ENCODE measurements around the gene NUTM1.
A peak's percentile ranks its signal among the peaks of the same experiment; 100 is the strongest.
"Not testable (repeated sequence)": the region's sequence is repeated elsewhere in the genome, so short reads cannot be mapped to it uniquely, and the experiment has no call there.

NUTM1 gene

DNA sequence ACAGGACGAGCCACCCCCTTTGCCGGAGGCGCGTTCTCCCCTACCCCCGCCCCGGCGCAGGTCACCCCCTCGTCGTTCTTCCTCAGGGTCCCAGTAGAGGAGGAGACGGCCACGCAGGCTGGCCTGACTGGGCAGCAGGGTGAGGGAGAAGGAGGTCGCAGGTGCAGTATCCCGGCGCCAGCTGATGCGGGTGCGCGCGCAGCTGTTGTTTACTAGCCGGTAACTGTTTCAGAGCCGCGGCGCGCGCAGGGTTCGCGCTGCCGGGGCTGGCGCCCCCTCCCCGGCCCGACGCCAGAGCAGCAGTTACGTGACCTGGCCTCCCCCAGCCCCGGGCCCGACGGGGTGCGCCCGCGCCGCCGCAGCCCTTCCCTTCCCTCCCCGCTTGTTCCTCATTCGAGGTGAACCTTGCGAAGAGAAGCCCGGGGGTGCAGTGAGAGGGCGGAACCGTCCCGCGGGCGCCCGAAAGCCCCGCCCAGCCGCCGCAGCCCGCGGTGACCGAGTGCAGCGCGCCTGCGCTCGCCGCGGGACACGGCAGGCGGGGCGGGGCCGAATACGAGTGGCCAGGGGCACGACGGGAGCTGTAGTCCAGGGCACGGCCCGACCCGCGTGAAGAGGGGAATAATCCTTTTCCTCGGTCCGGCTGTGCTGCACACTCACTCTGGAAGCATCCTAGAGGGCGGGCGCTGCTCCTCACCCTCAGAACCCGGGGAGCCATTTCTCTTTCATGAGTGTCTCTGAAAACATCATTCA is 5.4 kb upstream of the NUTM1 start, which contains the start of gene SLC12A6:
SLC12A6 (minus strand) TSS at position 225 of the 750 bp plus-strand sequence. CDS start 1,101 bp downstream, outside the sequence.
- peak; percentile 96 for DNase-seq

GRCh38 chr15:34338347-34338746 is 4.8 kb upstream of the NUTM1 start:
- no peak for DNase-seq

GRCh38 chr15:34339946-34340345 is 3.2 kb upstream of the NUTM1 start:
- DNase-seq, result no peak

GRCh38 chr15:34341381-34342212 is 1.5 kb upstream of the NUTM1 start:
- DNase-seq, result no peak

GRCh38 chr15:34342213-34342736 is 840 bp upstream of the NUTM1 start:
- DNase-seq, result not testable (repeated sequence)

DNA sequence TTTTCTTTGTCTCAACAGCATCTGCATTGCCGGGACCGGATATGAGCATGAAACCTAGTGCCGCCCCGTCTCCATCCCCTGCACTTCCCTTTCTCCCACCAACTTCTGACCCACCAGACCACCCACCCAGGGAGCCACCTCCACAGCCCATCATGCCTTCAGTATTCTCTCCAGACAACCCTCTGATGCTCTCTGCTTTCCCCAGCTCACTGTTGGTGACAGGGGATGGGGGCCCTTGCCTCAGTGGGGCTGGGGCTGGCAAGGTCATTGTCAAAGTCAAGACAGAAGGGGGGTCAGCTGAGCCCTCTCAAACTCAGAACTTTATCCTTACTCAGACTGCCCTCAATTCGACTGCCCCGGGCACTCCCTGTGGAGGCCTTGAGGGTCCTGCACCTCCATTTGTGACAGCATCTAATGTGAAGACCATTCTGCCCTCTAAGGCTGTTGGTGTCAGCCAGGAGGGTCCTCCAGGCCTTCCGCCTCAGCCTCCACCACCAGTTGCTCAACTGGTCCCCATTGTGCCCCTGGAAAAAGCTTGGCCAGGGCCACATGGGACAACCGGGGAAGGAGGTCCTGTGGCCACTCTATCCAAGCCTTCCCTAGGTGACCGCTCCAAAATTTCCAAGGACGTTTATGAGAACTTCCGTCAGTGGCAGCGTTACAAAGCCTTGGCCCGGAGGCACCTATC is 5.0 kb downstream of the NUTM1 start:
- no peak for DNase-seq

DNA sequence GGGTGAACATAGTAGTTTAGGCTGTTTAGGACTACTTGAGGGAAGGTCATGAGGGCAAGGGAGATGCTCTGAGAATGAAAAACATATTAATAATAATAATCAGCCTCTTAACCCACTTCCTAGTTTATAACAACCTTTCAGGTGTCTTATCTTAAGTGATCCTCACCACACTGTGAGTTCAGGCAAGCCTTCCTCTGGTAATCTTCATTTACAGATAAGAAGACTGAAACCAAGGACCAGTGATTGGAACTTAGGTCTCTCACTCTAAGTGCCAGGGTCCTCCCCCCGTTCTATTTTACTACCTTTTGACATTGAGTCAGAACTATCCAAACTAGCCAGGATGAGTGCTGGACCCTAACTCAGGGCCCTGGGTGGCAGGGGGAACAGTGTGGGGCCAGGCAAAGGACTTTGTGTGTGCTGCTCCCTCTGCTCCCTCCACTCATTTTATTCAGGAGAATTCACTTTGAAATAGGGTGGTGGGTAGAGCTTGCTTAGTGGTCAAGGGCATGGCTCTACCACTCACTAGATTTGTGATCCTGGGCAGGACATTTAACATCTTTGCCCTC is 5.7 kb downstream of the NUTM1 start:
- DNase-seq, result no peak

DNA sequence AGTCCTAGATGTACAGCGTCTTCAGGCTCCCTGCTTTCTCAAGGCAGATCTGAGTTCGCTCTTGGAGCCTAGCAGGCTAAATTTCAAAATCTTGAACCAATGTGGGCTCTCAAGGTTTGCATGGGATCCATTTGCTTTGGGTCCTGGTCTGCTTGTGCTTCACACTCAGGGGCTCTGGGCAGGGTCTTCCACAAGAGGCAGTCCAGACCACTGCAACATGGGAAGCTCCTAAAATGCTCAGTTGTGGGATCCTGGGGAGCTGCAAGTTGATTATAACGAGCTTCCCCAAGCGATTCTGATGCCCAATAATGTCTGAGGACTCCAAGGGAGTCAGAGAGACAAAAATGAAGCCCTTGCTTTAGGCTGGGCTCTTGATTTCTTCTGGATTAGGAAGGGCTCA is 6.7 kb downstream of the NUTM1 start:
- no peak for DNase-seq

GRCh38 chr15:34352996-34353395 is 9.9 kb downstream of the NUTM1 start:
- not testable (repeated sequence) for DNase-seq

- DNase-seq, result no peak
These were observed 10.5 kb downstream of the NUTM1 start for GRCh38 chr15:34353627-34354026.

- no peak for DNase-seq
These were observed 11.2 kb downstream of the NUTM1 start for GRCh38 chr15:34354286-34354685.

GRCh38 chr15:34355241-34355640 is 12.1 kb downstream of the NUTM1 start:
- no peak for DNase-seq

DNA sequence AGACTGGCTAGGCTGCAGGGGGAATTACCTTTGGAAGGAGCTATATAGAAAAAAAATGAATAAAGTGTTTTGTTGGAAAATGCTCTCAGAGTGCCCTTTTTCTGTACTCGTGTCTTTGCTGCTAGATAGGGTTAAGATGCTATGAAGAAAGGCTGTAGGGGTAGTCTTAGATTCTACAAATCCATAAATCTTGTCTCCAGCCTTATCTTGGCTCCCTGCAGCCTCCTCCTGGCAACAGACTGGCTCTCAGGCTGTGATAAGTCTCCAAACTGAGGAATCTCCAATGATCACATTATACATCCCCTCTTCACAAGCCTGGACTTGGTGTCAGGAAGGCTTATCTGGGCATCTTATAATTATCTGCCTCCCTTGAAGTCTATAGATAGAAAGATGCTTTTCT is 14.5 kb downstream of the NUTM1 start:
- DNase-seq, result no peak

DNA sequence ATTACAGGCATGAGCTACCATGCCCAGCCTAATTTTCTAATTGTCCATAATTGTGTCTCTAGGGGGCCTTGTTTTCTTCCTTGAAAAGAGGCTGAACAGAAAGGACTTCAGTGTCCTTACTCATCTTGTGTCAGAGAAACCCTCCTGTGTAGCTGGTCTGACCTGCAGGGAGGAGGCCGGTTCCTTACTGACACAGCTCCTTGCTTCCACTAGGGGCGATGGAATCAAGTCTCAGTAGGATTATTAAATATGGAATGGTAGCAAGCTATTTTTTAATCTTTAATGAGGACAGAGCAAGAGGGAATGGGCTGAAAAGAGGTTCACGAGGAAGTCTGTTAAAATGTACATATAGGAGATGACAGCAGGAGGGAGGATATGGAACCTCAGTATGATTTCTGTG is 15.3 kb downstream of the NUTM1 start:
- no peak for DNase-seq

- no peak for DNase-seq
These were observed 15.8 kb downstream of the NUTM1 start for GRCh38 chr15:34358948-34359347.

- no peak for DNase-seq
These were observed 16.3 kb downstream of the NUTM1 start for GRCh38 chr15:34359416-34359815.

DNA sequence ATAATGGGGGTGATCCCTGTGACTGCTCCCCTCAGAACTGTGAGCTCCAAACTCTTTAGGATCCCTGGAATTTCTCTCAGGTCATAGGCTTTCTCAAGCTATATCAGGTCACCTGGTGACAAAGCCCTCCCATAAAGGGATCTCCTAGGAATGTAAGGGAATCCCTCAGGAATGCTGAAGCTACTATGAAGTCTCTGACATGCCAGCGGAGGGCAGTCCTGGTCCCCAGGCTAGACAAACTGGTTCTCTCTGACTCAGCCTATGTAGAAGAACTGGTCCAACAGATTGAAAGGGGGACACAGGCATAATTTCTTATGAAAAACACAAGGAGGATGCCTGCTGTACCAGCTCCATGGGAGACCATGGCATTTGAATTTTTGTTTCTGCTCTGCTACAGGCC is 17.2 kb downstream of the NUTM1 start:
- no peak for DNase-seq

- no peak for DNase-seq
These were observed 18.2 kb downstream of the NUTM1 start for GRCh38 chr15:34361278-34361677.

DNA sequence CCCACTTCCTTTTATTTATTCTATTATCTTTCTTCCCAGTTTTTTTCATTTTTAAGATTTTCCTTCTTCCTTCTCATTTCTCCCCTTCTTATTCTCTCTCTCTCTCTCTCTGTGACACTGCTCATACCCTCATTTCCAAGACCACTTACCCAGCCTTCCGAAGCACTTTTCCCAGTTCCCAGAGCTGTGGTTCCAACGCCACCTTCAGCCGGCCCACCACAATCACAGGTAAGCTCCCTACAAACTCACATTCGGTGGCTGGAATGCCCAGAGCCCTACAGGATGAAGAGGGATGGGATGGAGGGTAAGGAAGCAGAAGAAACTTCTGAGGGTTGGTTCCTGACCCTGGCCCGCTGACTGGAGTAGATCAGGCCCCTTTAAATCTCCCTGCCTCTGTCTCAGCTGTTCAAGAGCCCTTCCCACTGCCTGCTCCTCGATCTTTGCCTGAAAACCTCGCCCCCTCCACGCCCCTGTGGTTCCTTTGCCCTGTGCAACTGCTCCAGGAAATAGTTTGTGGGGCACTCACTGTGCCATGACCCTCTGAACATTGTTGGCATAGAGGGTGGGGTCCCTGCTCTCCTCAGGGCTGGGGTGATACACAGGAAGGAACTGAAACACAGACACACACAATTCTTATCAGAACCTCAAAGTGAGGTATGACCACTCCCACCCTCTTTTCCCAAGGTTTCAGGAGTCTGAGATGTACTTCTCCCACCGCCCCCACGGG is 19.1 kb downstream of the NUTM1 start:
- no peak for DNase-seq

DNA sequence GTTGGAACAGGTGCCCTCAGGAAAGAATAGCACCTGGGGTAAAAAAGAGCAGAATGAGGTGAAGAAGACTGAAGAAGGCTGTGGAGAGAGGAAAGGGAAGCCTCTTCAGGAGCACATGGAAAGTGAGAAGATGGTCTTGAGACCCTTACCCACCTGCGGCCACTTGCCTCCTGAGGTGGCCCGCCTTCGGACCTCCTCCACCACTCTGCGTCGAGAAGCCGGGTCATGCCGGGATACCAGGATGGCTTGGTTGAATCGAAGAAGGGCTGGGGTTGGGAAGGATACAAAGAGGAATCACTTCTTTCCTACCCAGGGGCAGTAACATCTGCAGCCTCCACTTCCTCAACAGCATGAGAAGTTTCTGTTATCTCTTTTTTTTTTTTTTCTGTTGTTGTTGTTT is 20.9 kb downstream of the NUTM1 start:
- DNase-seq, result no peak

DNA sequence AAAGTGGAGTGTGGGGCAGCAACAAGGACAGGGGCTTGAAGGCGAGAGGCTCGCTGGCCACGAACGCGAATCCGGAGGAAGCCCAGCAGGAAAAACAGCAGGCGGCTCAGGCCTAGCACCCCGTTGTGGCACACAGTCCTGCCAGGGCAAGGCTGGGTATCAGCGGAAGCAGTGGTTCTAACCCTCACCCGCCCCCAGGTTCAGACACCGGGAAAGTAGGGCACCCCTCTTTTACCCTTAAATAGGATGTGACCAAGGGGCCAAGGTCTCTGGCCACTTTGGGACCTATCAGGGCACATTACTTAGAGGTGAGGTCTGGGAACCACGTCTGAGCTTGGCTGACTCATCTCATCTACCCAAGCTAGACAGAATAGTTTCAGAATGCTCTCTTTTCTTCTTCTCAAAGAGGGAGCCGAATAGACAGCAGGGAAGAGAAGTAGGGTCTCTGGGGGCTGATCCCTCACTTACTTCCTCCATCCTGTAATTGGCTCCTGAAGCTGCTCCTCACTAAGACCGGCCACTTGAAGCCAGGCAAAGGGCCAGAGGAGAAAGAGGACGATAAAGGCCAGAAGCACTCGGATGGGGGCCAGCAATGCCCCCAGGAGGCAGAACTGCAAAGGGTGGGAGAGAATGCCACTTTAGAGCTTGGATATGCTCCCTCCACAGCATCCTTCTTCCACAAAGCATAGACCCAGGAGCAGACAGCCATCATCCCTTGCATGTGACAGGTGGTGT is 22.1 kb downstream of the NUTM1 start:
- no peak for DNase-seq

GRCh38 chr15:34365836-34366235 is 22.7 kb downstream of the NUTM1 start:
- DNase-seq, result no peak

Measured in suppressor macrophage treated with lipopolysaccharide for 4 hours (primary cell).